Stimulated activated CD4-positive, alpha-beta T cell treated with anti-CD3 and anti-CD28 coated beads, TNF-alpha, amount 100 ng/mL, for 4 hours (primary cell): Measurements from ENCODE around the gene EIF3M.

Experiments
- DNase-seq, 3 experiments: peaks; one replicate each; pipeline ENCODE4 v3.0.0-alpha.2; 2020; ENCODE audit warnings: low read depth in 3 of 3

EIF3M gene

GRCh38 chr11:32583459-32584271 lies at the start of gene EIF3M:
EIF3M (plus strand) TSS chr11:32583831; CDS start chr11:32583888, 57 bp downstream.
- DNase-seq: peak; percentile 86 to 93 (median 89)

DNA sequence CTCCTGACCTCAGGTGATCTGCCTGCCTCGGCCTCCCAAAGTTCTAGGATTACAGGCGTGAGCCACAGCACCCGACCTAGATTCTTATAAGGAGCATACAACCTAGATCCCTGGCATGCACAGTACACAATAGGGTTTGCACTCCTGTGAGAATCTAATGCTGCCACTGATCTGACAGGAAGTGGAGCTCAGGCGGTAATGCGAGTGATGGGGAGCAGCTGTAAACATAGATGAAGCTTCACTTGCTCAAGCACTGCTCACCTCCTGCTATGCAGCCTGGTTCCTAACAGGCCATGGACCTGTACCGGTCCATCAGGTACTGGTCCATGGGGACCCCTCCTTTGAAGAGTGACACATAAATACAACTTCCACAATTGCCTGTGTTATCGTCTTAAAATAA lies 44.8 kb upstream of the EIF3M start:
- DNase-seq: no peak

DNA sequence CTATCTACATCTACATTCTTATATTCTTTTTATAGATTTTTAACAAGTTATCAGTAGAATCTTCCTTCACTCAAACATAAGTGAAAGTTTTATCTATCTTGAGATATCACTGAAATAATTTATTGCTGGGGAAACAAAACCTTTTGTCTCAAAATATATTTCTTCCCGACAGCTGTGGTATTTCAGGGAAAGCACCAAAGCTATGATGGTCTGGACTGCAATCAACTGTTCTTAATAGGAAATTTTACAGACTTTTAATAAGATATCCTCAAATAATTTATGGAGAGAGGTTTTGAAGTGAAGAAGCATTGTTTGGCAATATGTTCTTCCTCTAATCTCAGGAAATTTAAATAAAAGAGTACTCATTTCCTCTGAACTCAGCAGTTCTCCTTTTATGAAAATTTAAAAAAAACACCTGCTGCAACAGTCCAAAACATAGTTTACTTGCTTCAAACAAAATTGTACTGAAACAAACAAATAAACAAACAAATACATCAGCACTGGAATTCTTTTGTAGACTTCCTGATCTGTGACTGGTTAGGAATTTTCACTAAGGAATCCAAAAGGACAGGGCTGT lies 33.9 kb upstream of the EIF3M start:
- no peak for DNase-seq

DNA sequence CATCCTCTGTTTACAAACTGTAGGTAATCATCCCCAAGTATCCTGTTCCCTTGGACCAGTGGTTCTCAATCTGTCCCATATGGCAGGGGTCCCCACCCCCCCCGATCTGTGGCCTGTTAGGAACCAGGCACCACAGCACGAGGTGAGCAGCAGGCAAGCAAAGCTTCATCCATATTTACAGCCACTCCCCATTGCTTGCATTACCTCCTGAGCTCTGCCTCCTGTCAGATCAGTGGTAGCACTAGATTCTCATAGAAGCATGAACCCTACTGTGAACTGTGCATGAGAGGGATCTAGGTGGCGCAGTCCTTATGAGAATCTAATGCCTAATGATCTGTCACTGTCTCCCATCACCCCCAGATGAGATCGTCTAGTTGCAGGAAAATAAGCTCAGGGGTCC lies 33.4 kb upstream of the EIF3M start:
- DNase-seq: no peak

DNA sequence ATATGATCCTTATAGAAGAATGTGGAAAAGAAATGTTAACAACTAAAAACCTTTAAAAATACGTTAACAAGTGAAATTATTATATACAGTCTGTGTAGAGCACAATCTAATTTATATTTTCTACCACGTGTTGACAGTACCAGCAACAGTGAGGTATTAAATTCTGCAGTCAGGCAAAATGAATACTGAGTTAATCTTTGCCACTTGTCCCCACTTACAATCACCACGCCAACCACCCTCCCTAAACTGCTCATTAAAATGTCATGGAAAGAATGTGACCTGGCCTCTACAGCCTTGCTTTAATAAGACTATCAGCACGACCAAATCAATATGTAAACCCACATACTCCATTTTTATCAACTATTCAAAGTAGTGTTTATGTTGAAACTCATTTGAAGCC lies 28.5 kb upstream of the EIF3M start:
- DNase-seq: no peak

GRCh38 chr11:32555895-32556294 lies 27.7 kb upstream of the EIF3M start:
- no peak for DNase-seq

- no peak for DNase-seq
These were observed 21.8 kb upstream of the EIF3M start for GRCh38 chr11:32561835-32562234.

DNA sequence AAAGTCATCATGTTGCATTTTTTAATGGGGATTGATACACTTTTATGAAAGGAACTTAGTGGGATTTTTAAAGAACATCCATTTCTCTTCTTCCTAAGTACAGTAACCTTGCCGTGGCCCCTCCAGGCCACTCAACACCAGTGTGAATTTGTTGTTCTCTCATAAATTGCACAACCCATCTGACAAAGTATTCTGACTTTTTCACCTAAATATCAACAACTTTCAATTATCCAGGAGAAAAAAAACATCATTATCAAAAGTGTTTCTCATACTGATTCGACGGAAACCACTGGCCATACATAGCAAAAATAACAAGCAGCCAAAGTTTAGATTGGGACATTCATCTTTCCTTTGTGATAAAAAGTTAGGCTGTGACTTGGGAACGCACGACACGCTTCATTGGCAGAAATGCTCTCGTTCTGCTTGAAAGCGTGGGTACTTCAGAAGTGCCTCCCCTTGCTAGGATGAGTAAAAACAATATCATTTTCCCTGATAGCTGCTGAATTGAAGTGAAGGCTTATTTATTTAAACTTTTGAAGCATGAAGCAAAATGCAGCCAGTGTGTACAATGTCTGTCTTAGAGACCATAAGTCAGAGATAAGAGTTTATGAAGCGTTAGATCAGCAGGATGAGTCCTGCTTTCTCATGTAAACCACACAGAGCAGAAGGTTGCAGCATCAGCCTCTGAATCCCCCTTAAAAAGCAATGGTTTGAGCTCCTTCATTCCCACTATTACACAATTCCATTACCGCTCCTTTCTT lies 20.6 kb upstream of the EIF3M start:
- DNase-seq: no peak

DNA sequence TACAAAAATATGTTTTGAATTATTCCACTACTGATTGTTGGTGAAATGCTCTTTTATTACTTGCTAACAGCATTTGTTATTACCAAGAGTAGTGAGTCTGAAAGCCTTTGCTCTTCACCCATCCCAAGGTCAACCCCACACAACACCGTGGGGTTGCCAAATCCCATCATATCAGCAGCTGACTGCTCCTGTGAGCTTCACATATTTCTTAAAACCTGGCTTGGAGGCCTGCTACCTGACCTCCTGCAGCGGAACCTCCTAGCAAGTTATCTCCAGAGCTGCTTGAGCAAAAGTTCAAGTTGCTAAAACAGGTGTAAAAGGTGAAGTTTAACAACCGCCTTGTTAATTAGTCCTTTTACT lies 20.1 kb upstream of the EIF3M start:
- no peak for DNase-seq

- no peak for DNase-seq
These were observed 17.1 kb upstream of the EIF3M start for GRCh38 chr11:32566517-32566916.

DNA sequence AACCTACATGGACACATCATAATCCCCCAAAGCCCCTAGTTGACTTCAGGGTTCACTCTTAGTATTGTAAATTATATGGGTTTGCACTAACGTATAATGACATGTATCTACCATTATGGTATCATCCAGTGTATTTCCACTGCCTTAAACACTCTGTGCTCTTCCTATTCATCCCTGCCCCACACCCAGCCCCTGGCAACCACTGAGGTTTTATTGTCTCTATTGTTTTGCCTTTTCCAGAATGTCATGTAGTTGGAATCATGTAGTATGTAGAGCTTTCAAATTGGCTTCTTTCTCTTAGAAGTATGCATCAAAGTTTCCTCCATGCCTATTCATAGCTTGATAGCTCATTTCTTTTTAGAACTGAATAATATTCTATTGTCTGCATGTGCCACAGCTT lies 16.5 kb upstream of the EIF3M start:
- DNase-seq: no peak

DNA sequence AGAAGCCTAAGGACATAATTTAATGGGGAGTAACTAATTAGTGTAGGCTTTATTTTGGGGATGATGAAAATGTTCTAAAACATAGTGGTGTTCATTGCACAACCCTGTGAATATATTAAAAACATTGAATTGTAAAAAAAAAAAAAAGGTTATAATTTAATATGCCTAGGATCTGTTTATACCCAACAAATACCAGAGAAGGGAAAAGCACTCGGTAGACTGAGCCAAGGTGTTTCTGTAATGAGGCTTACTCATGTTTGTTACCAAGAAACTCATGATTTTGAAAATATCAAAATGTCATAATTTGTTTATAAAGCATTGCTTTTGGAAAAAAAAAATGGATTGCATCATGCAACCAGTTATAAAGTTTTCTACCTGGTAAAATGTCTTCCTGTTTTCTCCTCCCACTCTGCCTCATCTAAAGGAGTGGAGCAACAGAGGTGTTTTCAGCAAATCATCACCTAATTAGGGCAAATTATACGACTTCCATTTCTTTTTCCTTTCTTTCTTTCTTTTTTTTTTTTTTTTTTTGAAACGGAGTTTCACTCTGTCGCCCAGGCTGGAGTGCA lies 14.2 kb upstream of the EIF3M start:
- DNase-seq: no peak

DNA sequence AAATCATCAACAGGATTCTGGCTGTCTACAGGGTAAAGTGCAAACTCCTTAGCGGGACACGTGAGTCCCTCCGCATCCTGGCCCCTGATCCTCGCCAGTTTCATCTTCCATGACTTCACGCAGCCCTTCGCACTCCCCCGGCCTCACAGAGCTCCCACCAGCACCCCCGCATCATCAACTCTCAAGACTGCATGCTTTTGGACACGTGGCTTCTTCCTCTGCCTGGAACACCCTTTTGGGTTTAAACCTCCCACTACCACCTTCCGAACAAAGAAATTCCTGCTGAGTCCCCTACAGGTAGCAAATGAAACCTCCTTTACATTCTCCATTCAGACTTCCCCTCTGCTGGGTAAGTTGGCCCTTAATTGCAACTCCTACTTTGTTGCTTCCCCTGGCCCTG lies 12.6 kb upstream of the EIF3M start:
- no peak for DNase-seq

GRCh38 chr11:32573228-32573627 lies 10.4 kb upstream of the EIF3M start:
- no peak for DNase-seq

DNA sequence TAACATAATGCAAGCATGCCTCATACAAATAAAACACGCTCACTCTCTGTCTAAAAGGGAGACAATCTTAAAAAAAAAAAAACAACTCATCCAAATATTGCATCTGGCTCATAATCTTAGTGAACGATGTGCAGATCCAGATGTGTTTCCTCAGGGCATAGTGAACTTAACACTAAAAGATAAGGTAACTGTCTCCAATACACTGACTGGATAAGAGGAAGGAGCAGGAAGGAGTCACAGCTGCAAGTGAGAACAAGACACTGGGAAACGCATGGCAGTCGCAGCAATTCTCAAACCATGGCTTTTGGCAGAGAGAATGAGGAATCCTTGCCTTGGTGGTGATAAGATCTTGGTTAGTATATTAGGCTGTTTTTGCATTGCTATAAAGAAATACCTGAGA lies 9.2 kb upstream of the EIF3M start:
- no peak for DNase-seq

GRCh38 chr11:32575070-32575469 lies 8.6 kb upstream of the EIF3M start:
- DNase-seq: no peak

- no peak for DNase-seq
These were observed 7.2 kb upstream of the EIF3M start for GRCh38 chr11:32576456-32576855.

GRCh38 chr11:32580967-32581366 lies 2.7 kb upstream of the EIF3M start:
- DNase-seq: no peak

DNA sequence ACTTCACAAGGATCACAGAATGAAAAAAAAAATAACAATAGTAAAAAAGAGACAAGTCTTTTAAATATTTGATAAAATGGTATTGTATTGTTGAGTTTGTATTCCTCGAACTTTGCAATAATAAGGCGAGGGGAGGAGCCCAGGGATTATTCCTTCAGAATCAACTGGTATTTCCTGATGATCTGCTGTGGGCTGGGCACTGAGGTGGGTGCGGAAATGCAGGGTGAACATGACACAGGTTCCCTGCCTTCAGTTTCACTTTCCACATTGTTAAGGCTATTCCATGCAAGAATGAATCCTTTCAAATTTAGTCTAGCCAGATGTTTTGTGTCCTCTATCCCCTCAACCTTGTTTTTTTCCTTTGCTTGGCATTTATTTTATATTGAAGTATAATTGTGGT lies 2.1 kb upstream of the EIF3M start:
- DNase-seq: no peak

GRCh38 chr11:32584921-32585320 lies 1.3 kb downstream of the EIF3M start:
- DNase-seq: no peak

- DNase-seq: no peak
These were observed 3.1 kb downstream of the EIF3M start for GRCh38 chr11:32586576-32587190.

- DNase-seq: no peak
These were observed 10.6 kb downstream of the EIF3M start for GRCh38 chr11:32594272-32594671.
